DND-41 (cell line): ENCODE results near the gene MYO1E.
"Not testable (repeated sequence)": the region's sequence is repeated elsewhere in the genome, so short reads cannot be mapped to it uniquely, and the experiment has no call there.

ENCODE experiments used
- ATAC-seq: fragments of 200-7000 bp; cut with Tn5 transposase; 3 replicates; pipeline ENCODE4 v1.9.1; 2021; ENCODE audit warnings: low read depth; ENCODE audit not compliant: insufficient read depth
- DNase-seq: peaks from one replicate; pipeline ENCODE4 v3.0.0-alpha.2; 2020
- H2AFZ ChIP-seq: 2 replicates; pipeline ENCODE4 v1.6.0; 2012; ENCODE audit warnings: low read depth, low read length
- H3K27ac ChIP-seq: 2 replicates; pipeline ENCODE4 v1.5.1; 2012; ENCODE audit warnings: low read length, inconsistent platforms
- H3K27me3 ChIP-seq: fragments of 200-600 bp; sonication (generic); 2 replicates; pipeline ENCODE4 v1.6.0; 2012; ENCODE audit warnings: low read length, mild to moderate bottlenecking, inconsistent platforms; ENCODE audit not compliant: insufficient read depth, poor library complexity
- H3K36me3 ChIP-seq: 2 replicates; pipeline ENCODE4 v1.5.1; 2012; ENCODE audit warnings: low read length, inconsistent platforms; ENCODE audit not compliant: insufficient read depth
- H3K4me1 ChIP-seq: 2 replicates; pipeline ENCODE4 v1.5.1; 2012; ENCODE audit warnings: mild to moderate bottlenecking, low read length; ENCODE audit not compliant: insufficient read depth
- H3K4me2 ChIP-seq: 2 replicates; pipeline ENCODE4 v1.6.0; 2012; ENCODE audit warnings: mild to moderate bottlenecking, moderate library complexity, low read length, inconsistent platforms; ENCODE audit not compliant: insufficient read depth
- H3K4me3 ChIP-seq, 2 experiments: fragments of 200-600 bp in 1 of 2; shearing (Covaris generic) in 1 of 2; 2 replicates each; pipeline ENCODE4 v1.5.1; 2012 to 2016; ENCODE audit warnings: inconsistent platforms in 2 of 2, low read length in 2 of 2, mild to moderate bottlenecking in 2 of 2, low read depth in 1 of 2, moderate library complexity in 1 of 2
- H3K79me2 ChIP-seq: 2 replicates; pipeline ENCODE4 v1.6.0; 2012; ENCODE audit warnings: low read length, inconsistent platforms; ENCODE audit not compliant: insufficient read depth
- H3K9ac ChIP-seq: 2 replicates; pipeline ENCODE4 v1.6.0; 2012; ENCODE audit warnings: low read depth, mild to moderate bottlenecking, inconsistent platforms, low read length, moderate library complexity
- H3K9me3 ChIP-seq: 2 replicates; pipeline ENCODE4 v1.5.1; 2012; ENCODE audit warnings: low read length, moderate library complexity, mild to moderate bottlenecking, inconsistent platforms; ENCODE audit not compliant: insufficient read depth, severe bottlenecking
- H4K20me1 ChIP-seq: 2 replicates; pipeline ENCODE4 v1.6.0; 2012; ENCODE audit warnings: low read length; ENCODE audit not compliant: insufficient read depth
- EZH2 ChIP-seq: IDR thresholded peaks from 3 replicates; pipeline ENCODE4 v1.6.1; 2012; ENCODE audit warnings: borderline replicate concordance, low read depth, mild to moderate bottlenecking, moderate library complexity, low read length, inconsistent platforms; ENCODE audit not compliant: severe bottlenecking
- TF ChIP-seq, protein P1 (sequence below): IDR thresholded peaks from 2 replicates; pipeline ENCODE4 v1.5.1; 2012; ENCODE audit warnings: borderline replicate concordance, low read length, moderate library complexity, mild to moderate bottlenecking; ENCODE audit not compliant: poor library complexity, severe bottlenecking; ENCODE audit errors: extremely low read depth

The MYO1E gene

GRCh38 chr15:59148153-59148833 lies 224.4 kb downstream of the MYO1E start:
- ATAC-seq: no peak
- no peaks in the 10 kb centered on the region for H3K9me3 ChIP-seq
- no peak overlapping the region for H3K4me3 ChIP-seq
- H3K36me3 ChIP-seq: peaks cover 5% of the 10 kb centered on the region
- no peaks in the 10 kb centered on the region for H3K79me2 ChIP-seq
- H4K20me1 ChIP-seq: no peaks in the 10 kb centered on the region
- no peak for TF ChIP-seq EZH2
- TF ChIP-seq, protein P1, sequence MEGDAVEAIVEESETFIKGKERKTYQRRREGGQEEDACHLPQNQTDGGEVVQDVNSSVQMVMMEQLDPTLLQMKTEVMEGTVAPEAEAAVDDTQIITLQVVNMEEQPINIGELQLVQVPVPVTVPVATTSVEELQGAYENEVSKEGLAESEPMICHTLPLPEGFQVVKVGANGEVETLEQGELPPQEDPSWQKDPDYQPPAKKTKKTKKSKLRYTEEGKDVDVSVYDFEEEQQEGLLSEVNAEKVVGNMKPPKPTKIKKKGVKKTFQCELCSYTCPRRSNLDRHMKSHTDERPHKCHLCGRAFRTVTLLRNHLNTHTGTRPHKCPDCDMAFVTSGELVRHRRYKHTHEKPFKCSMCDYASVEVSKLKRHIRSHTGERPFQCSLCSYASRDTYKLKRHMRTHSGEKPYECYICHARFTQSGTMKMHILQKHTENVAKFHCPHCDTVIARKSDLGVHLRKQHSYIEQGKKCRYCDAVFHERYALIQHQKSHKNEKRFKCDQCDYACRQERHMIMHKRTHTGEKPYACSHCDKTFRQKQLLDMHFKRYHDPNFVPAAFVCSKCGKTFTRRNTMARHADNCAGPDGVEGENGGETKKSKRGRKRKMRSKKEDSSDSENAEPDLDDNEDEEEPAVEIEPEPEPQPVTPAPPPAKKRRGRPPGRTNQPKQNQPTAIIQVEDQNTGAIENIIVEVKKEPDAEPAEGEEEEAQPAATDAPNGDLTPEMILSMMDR: no peak
- H3K27ac ChIP-seq: no peak overlapping the region
- no peaks in the 10 kb centered on the region for H3K4me1 ChIP-seq
- no peak overlapping the region for H3K4me2 ChIP-seq
- H3K27me3 ChIP-seq: no peaks in the 10 kb centered on the region
- no peak overlapping the region for H2AFZ ChIP-seq
- no peak overlapping the region for H3K9ac ChIP-seq
- no peak for DNase-seq

GRCh38 chr15:59147666-59148065 lies 225.0 kb downstream of the MYO1E start:
- Histone ChIP-seq H3K9me3 (no peaks in the 10 kb centered on the region), H3K79me2 (no peaks in the 10 kb centered on the region), H3K27me3 (no peaks in the 10 kb centered on the region), H4K20me1 (no peaks in the 10 kb centered on the region), H3K4me3 (no peak overlapping the region), H3K9ac (no peak overlapping the region), H2AFZ (no peak overlapping the region), H3K27ac (no peak overlapping the region), H3K36me3 (peaks cover 10% of the 10 kb centered on the region), H3K4me1 (no peaks in the 10 kb centered on the region), H3K4me2 (no peak overlapping the region)
- TF ChIP-seq EZH2: no peak
- TF ChIP-seq, protein P1: no peak
- no peak for ATAC-seq
- no peak for DNase-seq

- TF ChIP-seq, protein P1: peak; percentile 43
- H3K4me1 ChIP-seq, H3K79me2 ChIP-seq, H3K27me3 ChIP-seq, H2AFZ ChIP-seq, DNase-seq, H3K4me3 ChIP-seq, ATAC-seq, H3K4me2 ChIP-seq, H3K9ac ChIP-seq, H3K27ac ChIP-seq, H3K9me3 ChIP-seq, H4K20me1 ChIP-seq: not testable (repeated sequence)
- peaks cover 33% of the 10 kb centered on the region for H3K36me3 ChIP-seq
These were observed 228.1 kb downstream of the MYO1E start for GRCh38 chr15:59144594-59144993.
